CD4-positive, CD25-positive, alpha-beta regulatory T cell (primary cell): ENCODE measurements around the gene BPIFB4. TPM values are rescaled to one million over a fixed set of nuclear protein-coding genes. Genes with fewer than 3 reads are reported as not detected.
"Not testable (repeated sequence)": the region's sequence is repeated elsewhere in the genome, so short reads cannot be mapped to it uniquely, and the experiment has no call there.

Experiments used
- ATAC-seq, 2 donors: fragments of 150-1000 bp; cut with Tn5 transposase; one replicate each; pipeline ENCODE4 v1.10.0; 2021; ENCODE audit warnings: low read depth in 2 of 2, moderate number of reproducible peaks in 2 of 2, moderate library complexity in 1 of 2
- DNase-seq, 3 donors: peaks; one replicate each; pipeline versions ENCODE4 v3.0.0 to v3.0.0-alpha.2; 2012 to 2022; ENCODE audit warnings: mixed read lengths in 1 of 3
- H3K27ac ChIP-seq: one replicate; pipeline ENCODE4 v1.7.0; 2013; ENCODE audit warnings: mild to moderate bottlenecking, low read length; ENCODE audit not compliant: insufficient read depth, poor library complexity, severe bottlenecking
- H3K27me3 ChIP-seq: one replicate; pipeline ENCODE4 v1.7.0; 2013; ENCODE audit warnings: low read length; ENCODE audit not compliant: control insufficient read depth, insufficient read depth
- H3K36me3 ChIP-seq: one replicate; pipeline ENCODE4 v1.7.0; 2013; ENCODE audit warnings: mild to moderate bottlenecking, low read length, moderate library complexity; ENCODE audit not compliant: control insufficient read depth, insufficient read depth
- H3K4me1 ChIP-seq: 2 replicates; pipeline ENCODE4 v1.7.0; 2013; ENCODE audit warnings: mild to moderate bottlenecking, low read length; ENCODE audit not compliant: insufficient read depth, control insufficient read depth, poor library complexity, severe bottlenecking
- H3K4me3 ChIP-seq: one replicate; pipeline ENCODE4 v1.7.0; 2013; ENCODE audit warnings: low read depth, mild to moderate bottlenecking, low read length, moderate library complexity
- H3K9me3 ChIP-seq, 2 experiments: 1 replicate in 1 of 2; 2 replicates in 1 of 2; pipeline ENCODE4 v1.7.0; 2013; ENCODE audit warnings: low read length in 2 of 2, mild to moderate bottlenecking in 1 of 2, moderate library complexity in 1 of 2; ENCODE audit not compliant: control insufficient read depth in 2 of 2
- H3K27ac Mint-ChIP-seq, 3 donors: one replicate each; pipeline ENCODE4 v1.8.0; 2020 to 2022; ENCODE audit warnings: mild to moderate bottlenecking in 3 of 3, mixed read lengths in 3 of 3, moderate library complexity in 2 of 3
- H3K27me3 Mint-ChIP-seq: one replicate; pipeline ENCODE4 v1.8.0; 2022; ENCODE audit warnings: mild to moderate bottlenecking, mixed read lengths
- H3K36me3 Mint-ChIP-seq: one replicate; pipeline ENCODE4 v1.8.0; 2020; ENCODE audit warnings: mixed read lengths
- H3K4me1 Mint-ChIP-seq, 4 donors: one replicate each; pipeline ENCODE4 v1.8.0; 2020 to 2022; ENCODE audit warnings: mixed read lengths in 4 of 4, mild to moderate bottlenecking in 1 of 4
- H3K4me3 Mint-ChIP-seq, 4 donors: one replicate each; pipeline ENCODE4 v1.8.0; 2020 to 2022; ENCODE audit warnings: mild to moderate bottlenecking in 4 of 4, mixed read lengths in 4 of 4, moderate library complexity in 3 of 4
- H3K9me3 Mint-ChIP-seq, 7 donors: one replicate each; pipeline ENCODE4 v1.8.0; 2020 to 2022; ENCODE audit warnings: mixed read lengths in 7 of 7, mild to moderate bottlenecking in 3 of 7, moderate library complexity in 2 of 7
- polyA plus RNA-seq, 4 donors: library from polyadenylated mRNA; unstranded; fragments of 300-500 nt; fragmentation: Illumina TruSeq; gene quantifications; one replicate each; pipeline ENCODE4 v1.2.3, GENCODE V29; 2021
- total RNA-seq: library from RNA; stranded (reverse); gene quantifications from one replicate; pipeline ENCODE4 v1.2.3, GENCODE V29; 2022

BPIFB4 gene
- total and polyA plus RNA-seq, 5 donors from 2014 or later: not detected

- Mint-ChIP-seq H3K4me1 (peaks cover 0 to 3% (median 1%) of the 10 kb centered on the region in 4 donors), H3K27me3 (peaks cover 5% of the 10 kb centered on the region), H3K4me3 (no peak overlapping the region), H3K36me3 (no peaks in the 10 kb centered on the region), H3K9me3 (peaks cover 0 to 8% (median 1%) of the 10 kb centered on the region in 7 donors), H3K27ac (no peak overlapping the region)
- Histone ChIP-seq H3K4me3 (no peak overlapping the region), H3K36me3 (no peaks in the 10 kb centered on the region), H3K4me1 (no peaks in the 10 kb centered on the region), H3K27ac (no peak overlapping the region), H3K9me3 (peaks cover 0 to 2% of the 10 kb centered on the region in 2 experiments), H3K27me3 (no peaks in the 10 kb centered on the region)
- no peak for DNase-seq
- no peak for ATAC-seq
These were observed 42.0 kb upstream of the BPIFB4 start for GRCh38 chr20:33037456-33037855.

GRCh38 chr20:33038243-33038642, 41.2 kb upstream of the BPIFB4 start:
- no peak for DNase-seq
- no peak overlapping the region for H3K4me3 ChIP-seq
- H3K27me3 ChIP-seq: no peaks in the 10 kb centered on the region
- H3K4me1 ChIP-seq: no peaks in the 10 kb centered on the region
- Mint-ChIP-seq H3K27me3 (peaks cover 5% of the 10 kb centered on the region), H3K4me1 (peaks cover 0 to 3% (median 1%) of the 10 kb centered on the region in 4 donors), H3K27ac (no peak overlapping the region), H3K36me3 (no peaks in the 10 kb centered on the region), H3K9me3 (peaks cover 0 to 5% (median 0%) of the 10 kb centered on the region in 7 donors), H3K4me3 (no peak overlapping the region)
- ATAC-seq: no peak
- no peaks in the 10 kb centered on the region for H3K36me3 ChIP-seq
- peaks cover 0 to 2% of the 10 kb centered on the region in 2 experiments for H3K9me3 ChIP-seq
- H3K27ac ChIP-seq: no peak overlapping the region

GRCh38 chr20:33042430-33042829, 37.0 kb upstream of the BPIFB4 start:
- Mint-ChIP-seq H3K27me3 (peaks cover 5% of the 10 kb centered on the region), H3K36me3 (peaks cover 4% of the 10 kb centered on the region), H3K4me3 (no peak overlapping the region), H3K27ac (peak overlapping the region in 1 of 3 donors; percentile 38), H3K9me3 (peaks cover 0 to 11% (median 5%) of the 10 kb centered on the region in 7 donors), H3K4me1 (peaks cover 0 to 3% (median 1%) of the 10 kb centered on the region in 4 donors)
- peaks cover 5% of the 10 kb centered on the region in 2 experiments for H3K9me3 ChIP-seq
- no peak overlapping the region for H3K4me3 ChIP-seq
- ATAC-seq (no peak), DNase-seq (no peak)
- H3K27ac ChIP-seq: no peak overlapping the region
- H3K36me3 ChIP-seq: no peaks in the 10 kb centered on the region
- H3K27me3 ChIP-seq: no peaks in the 10 kb centered on the region
- no peaks in the 10 kb centered on the region for H3K4me1 ChIP-seq

- ATAC-seq: no peak
These were observed 36.3 kb upstream of the BPIFB4 start for GRCh38 chr20:33042983-33043730.

GRCh38 chr20:33043731-33044181, 35.7 kb upstream of the BPIFB4 start:
- no peaks in the 10 kb centered on the region for H3K27me3 ChIP-seq

More at GRCh38 chr20:33042983-33043730, 36.3 kb upstream of the BPIFB4 start:
- Histone ChIP-seq H3K36me3 (no peaks in the 10 kb centered on the region), H3K27me3 (no peaks in the 10 kb centered on the region), H3K9me3 (peaks cover 5% of the 10 kb centered on the region in 2 experiments), H3K27ac (no peak overlapping the region), H3K4me3 (no peak overlapping the region), H3K4me1 (no peaks in the 10 kb centered on the region)
- DNase-seq: no peak
- H3K36me3 Mint-ChIP-seq: peaks cover 4% of the 10 kb centered on the region
- peaks cover 5% of the 10 kb centered on the region for H3K27me3 Mint-ChIP-seq
- no peak overlapping the region for H3K4me3 Mint-ChIP-seq
- peaks cover 0 to 1% (median 0%) of the 10 kb centered on the region in 4 donors for H3K4me1 Mint-ChIP-seq
- H3K27ac Mint-ChIP-seq: peak overlapping the region in 1 of 3 donors; percentile 38
- H3K9me3 Mint-ChIP-seq: peaks cover 0 to 11% (median 5%) of the 10 kb centered on the region in 7 donors

GRCh38 chr20:33045129-33045721, 34.2 kb upstream of the BPIFB4 start:
- H3K9me3 ChIP-seq, H3K36me3 ChIP-seq, ATAC-seq, H3K4me1 Mint-ChIP-seq, H3K27me3 Mint-ChIP-seq, H3K4me3 Mint-ChIP-seq, H3K4me1 ChIP-seq, H3K4me3 ChIP-seq, H3K27ac ChIP-seq, H3K36me3 Mint-ChIP-seq, H3K27me3 ChIP-seq, DNase-seq: not testable (repeated sequence)
- H3K27ac Mint-ChIP-seq: peak overlapping the region in 1 of 3 donors; percentile 43
- H3K9me3 Mint-ChIP-seq: peaks cover 0 to 11% (median 5%) of the 10 kb centered on the region in 7 donors

More at GRCh38 chr20:33043731-33044181, 35.7 kb upstream of the BPIFB4 start:
- Mint-ChIP-seq H3K27me3 (peaks cover 5% of the 10 kb centered on the region), H3K9me3 (peaks cover 0 to 11% (median 5%) of the 10 kb centered on the region in 7 donors), H3K4me3 (no peak overlapping the region), H3K36me3 (peaks cover 4% of the 10 kb centered on the region), H3K4me1 (no peaks in the 10 kb centered on the region), H3K27ac (no peak overlapping the region)
- H3K36me3 ChIP-seq: no peaks in the 10 kb centered on the region
- H3K4me1 ChIP-seq: no peaks in the 10 kb centered on the region
- no peak overlapping the region for H3K4me3 ChIP-seq
- ATAC-seq (no peak), DNase-seq (no peak)
- H3K9me3 ChIP-seq: peaks cover 5% of the 10 kb centered on the region in 2 experiments
- no peak overlapping the region for H3K27ac ChIP-seq

GRCh38 chr20:33046412-33046811, 33.0 kb upstream of the BPIFB4 start:
- Histone ChIP-seq H3K4me1 (no peaks in the 10 kb centered on the region), H3K27me3 (no peaks in the 10 kb centered on the region), H3K4me3 (no peak overlapping the region), H3K9me3 (peaks cover 5% of the 10 kb centered on the region in 2 experiments), H3K27ac (no peak overlapping the region), H3K36me3 (no peaks in the 10 kb centered on the region)
- H3K36me3 Mint-ChIP-seq: peaks cover 4% of the 10 kb centered on the region
- no peaks in the 10 kb centered on the region for H3K27me3 Mint-ChIP-seq
- H3K4me3 Mint-ChIP-seq: no peak overlapping the region
- peaks cover 0 to 2% (median 0%) of the 10 kb centered on the region in 4 donors for H3K4me1 Mint-ChIP-seq
- no peak overlapping the region for H3K27ac Mint-ChIP-seq
- ATAC-seq: no peak
- peaks cover 0 to 11% (median 5%) of the 10 kb centered on the region in 7 donors for H3K9me3 Mint-ChIP-seq
- no peak for DNase-seq
